Hippocampal formation (tissue), 2 donors: Measurements from ENCODE around the gene ATG4B.

Source experiments
- DNase-seq, 2 donors: peaks; one replicate each; lab custom pipeline; 2025; lab: John Stamatoyannopoulos, UW

The ATG4B gene

GRCh38 chr2:241613017-241613780, 24.3 kb upstream of the ATG4B start:
- no peak for DNase-seq

DNA sequence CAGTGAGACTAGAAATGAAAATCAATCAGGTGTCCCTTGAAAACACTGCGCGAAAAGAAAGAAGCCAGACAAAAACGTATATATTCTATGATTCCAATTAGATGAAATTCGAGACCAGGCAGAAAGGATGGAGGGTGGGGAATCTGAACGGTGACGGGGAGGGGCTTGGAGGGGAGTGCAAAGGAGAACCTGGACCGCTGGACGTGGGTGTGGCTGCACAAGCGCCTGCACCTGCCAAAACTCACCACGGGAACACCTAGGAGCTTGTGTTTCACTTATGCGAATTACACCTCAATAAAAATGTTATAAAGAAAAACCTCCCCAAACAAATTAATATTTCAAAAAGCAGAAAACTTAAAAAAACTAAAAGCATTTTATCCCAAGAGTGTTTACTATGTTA, 22.5 kb upstream of the ATG4B start:
- DNase-seq, result no peak

- no peak for DNase-seq
Observed at GRCh38 chr2:241615522-241616052, 21.9 kb upstream of the ATG4B start.

- no peak for DNase-seq
Observed at GRCh38 chr2:241616168-241617125, 21.0 kb upstream of the ATG4B start.

- no peak for DNase-seq
Observed at GRCh38 chr2:241617431-241618154, 19.9 kb upstream of the ATG4B start.

GRCh38 chr2:241618296-241618805, 19.1 kb upstream of the ATG4B start:
- no peak for DNase-seq

GRCh38 chr2:241618829-241619228, 18.7 kb upstream of the ATG4B start:
- DNase-seq, result no peak

- DNase-seq, result no peak
Observed at GRCh38 chr2:241619597-241620418, 17.7 kb upstream of the ATG4B start.

GRCh38 chr2:241620419-241620769, 17.1 kb upstream of the ATG4B start:
- DNase-seq, result no peak

- no peak for DNase-seq
Observed at GRCh38 chr2:241627675-241628074, 9.8 kb upstream of the ATG4B start.

GRCh38 chr2:241629762-241630435, 7.6 kb upstream of the ATG4B start:
- DNase-seq, result no peak

DNA sequence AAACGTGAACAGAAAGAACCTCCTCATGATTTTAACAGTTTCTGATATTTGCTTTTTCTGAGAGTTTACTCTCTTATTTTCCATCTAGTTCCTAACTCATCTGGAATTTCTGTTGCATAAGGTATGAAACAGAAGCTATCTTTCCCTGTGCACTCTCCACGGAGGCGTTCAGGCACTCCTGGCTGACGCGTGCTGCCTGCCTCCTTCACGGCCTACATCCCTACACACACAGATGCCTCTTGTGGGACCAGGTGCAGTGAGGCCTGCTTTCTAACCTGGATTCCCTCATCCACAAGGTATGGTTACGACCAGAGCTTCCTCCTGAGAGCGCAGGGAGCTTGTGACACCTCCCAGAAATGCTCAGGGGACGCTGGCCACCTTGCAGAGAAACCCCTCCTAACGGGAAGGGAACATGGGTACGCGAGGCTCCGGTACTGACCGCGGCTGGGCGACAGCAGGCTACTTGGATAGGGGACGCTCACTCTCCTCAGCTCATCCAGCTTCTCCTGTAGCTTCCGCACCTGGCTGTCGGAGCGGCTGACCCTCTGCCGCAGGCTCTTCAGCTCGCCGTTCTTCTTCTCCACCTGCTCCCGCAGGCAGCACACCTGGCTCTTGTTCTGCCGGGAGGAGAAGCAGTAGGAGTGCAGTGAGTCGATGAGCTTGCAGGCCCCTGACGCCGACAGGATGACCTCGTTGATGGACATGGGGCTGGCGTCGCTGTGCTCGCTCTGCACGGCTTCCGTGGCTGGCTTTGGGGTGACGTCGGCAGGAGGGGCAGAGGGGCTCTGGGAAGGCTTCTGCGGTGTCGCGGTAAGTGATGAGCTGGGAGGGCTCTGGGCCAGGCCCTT, 4.8 kb upstream of the ATG4B start:
- DNase-seq, result no peak

- no peak for DNase-seq
Observed at GRCh38 chr2:241633561-241633960, 3.9 kb upstream of the ATG4B start.

DNA sequence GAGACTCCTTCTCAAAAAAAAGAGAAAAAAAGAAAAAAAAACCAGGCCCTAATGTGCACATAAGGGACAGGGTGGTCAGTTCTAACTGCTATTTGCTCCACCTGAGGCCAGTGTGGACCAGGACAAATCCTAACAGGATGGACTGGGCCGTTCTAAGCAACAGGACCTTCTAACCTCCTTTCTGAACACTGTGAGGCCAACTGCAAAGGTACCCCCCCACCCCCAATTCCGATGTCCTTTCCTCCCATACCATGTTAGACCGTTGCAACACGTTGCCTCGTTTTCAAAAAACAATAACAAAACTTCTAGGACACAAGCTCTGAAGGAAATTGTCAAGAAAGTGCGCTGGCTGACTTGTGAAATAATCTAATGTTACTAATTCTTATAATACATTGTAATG, 1.7 kb upstream of the ATG4B start:
- no peak for DNase-seq

DNA sequence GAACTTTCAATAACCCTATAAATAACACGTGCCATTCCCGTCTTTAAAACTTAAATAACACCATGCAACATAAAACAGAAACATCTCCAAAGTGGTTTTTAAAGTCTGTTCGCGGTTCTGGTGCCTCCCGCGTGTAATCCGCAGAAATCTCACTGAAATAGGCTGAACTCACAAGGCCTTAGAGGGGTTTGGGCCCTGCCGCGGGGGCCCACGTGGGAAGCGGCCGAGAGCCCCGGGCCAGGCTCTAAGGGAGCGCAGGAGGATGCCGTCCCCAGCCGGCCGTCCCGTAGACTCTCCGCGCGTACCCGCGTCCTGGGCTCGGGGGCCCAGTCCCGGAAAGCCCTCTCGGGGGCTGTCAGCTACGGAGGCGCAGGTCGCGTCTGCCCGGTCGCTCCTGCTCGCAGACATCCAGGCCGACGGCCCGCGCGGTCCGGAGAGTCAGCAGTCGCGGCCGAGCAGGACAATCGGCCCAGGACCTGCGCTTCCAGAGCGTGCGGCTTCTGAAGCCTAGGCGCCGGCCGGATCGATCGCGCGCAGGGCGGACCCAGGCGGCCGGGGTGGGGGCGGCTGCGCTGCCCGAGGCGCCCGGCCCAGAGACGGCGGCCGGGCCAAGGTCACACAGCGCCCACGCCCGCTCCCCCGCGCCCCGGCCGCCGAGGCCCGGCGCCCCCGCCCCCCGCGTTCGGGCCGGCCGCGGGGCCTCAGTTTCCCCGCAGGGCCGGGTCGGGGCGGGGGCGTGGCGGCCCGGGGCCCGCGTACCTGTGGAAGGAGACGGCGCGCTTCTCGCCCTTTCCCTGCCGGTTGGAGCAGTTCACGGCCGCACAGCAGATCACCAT, 1.1 kb upstream of the ATG4B start:
- DNase-seq, result no peak

GRCh38 chr2:241637795-241638660, 535 bp downstream of the ATG4B start:
- no peak for DNase-seq

DNA sequence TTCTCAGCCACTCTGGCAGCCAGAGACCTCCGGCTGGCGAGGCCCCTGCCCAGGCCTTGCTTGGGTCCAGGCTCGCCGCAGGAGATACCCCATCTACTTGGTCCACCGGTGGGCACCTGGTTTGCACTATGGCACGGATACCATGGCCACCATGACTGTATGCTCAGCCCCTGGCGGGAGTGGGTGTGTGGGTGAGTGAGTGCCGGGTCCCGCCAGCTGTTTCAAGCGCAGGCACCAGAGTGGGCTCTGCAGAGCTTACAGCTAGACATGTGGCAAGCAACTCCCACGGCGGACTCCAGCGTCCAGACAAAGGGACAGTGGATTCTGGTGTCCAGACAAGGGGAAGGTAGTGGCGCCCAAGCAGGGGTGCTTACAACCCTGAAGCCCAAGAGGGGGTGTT, 1.4 kb downstream of the ATG4B start:
- no peak for DNase-seq

DNA sequence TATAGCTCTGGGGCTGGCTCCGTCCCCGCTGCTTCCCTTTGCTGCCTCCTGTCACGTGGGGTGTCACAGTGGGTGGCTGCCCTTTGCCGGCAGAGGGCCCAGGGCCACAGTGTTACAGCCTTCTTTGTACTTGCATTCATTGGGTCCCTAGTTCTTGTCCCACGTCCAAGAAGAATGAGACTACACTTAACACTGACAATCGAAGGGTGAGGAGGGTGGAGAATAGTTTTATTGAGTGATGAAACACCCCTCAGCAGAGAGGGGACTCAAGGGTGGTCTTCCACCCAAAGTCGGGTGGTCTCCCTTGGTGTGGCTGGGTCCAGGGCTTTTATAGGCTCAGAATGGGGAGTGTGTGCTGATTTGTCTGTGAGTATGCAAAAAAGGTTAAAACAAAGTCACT, 1.9 kb downstream of the ATG4B start:
- no peak for DNase-seq
